HG02759 (cell line): ENCODE results near the gene ITGAE.
"Not testable (repeated sequence)": the region's sequence is repeated elsewhere in the genome, so short reads cannot be mapped to it uniquely, and the experiment has no call there.

ENCODE experiments used
- ATAC-seq: cut with Tn5 transposase; IDR thresholded peaks from one replicate; pipeline ENCODE4 v1.9.1; 2021; ENCODE audit warnings: mild to moderate bottlenecking, moderate library complexity; ENCODE audit not compliant: unreplicated experiment

Gene ITGAE

DNA sequence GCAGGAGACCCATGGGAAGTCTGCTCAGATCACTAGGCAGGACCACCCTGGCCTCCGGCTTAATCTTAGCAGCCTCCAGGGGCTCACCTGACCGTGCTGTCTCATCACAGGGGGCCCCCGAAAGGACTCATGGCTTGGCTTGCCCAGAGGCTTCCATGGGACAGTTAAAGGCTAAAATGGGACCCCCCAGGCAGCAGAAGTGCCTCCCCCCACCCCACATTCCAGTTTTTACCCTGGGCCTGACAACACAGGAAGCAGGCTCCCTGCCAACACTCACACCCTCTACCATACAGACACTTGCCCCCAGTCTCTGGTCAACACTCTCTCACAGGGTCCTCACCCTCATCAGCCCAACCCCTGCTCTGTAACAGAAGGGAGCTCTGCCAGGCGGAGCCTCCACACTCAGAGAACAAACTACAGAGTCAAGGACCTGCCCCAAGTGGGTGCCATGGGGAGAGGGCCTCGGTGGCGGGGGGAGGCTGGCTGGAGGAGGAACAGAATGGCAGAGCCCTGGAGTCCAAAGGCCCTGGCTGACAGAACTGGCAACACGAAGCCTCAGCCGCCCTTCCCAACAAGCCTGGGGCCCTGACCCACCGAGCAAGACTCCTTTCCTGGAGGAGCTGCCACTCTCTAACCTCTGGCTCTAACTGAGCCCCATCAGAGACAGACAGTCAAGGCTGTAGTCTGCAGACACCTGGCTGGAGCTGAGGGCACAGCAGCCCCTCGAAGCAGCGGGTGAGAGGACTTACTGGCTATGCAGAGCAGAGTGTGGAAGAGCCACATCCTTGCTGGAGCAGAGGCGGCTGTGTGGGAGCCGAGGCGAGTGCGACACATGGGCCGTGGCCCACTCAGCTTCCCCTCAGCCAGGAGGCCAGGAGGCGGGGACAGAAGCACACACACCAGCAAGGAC is at the start of gene ITGAE:
TSS of gene ITGAE (minus strand) at position 827 of the 910 bp plus-strand sequence. CDS start at position 783, 44 bp downstream.
- ATAC-seq: no peak

GRCh38 chr17:3848229-3848835 is 47.3 kb upstream of the ITGAE start:
- ATAC-seq: no peak

- no peak for ATAC-seq
Observed at GRCh38 chr17:3847165-3847670, 46.2 kb upstream of the ITGAE start.

DNA sequence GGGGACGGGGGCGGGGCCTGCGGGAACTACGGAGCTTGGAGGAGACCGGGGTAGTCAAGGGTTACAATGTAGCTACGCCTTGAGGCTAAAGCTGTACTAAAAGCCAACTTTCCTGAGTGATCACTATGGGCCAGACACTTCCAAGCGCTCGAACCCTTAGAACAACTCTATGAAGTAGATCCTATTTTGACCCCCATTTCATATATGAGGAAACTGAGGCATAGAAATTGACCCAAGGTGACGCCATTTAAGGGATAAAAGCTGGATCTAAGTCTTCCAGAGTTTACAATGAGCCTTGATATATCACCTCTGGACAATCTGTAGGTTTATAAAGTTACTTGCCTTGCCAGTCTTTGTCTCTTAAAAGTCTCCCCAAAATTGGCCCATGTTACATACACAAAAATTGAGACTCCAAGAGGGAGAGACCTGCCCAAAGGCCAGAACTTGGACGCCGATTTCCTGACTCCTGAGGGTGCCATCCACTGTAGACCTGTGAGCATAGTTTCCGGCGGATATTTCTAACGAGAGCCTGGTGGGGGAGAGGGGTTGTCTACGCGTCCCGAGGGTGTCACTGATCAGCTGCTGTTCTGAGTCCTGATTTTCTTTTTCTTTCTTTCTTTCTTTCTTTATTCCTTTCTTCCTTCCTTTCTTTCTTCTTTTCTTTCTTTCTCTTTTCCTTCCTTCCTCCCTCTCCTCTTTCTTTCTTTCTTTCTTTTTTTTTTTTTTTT is 45.6 kb upstream of the ITGAE start:
- no peak for ATAC-seq

DNA sequence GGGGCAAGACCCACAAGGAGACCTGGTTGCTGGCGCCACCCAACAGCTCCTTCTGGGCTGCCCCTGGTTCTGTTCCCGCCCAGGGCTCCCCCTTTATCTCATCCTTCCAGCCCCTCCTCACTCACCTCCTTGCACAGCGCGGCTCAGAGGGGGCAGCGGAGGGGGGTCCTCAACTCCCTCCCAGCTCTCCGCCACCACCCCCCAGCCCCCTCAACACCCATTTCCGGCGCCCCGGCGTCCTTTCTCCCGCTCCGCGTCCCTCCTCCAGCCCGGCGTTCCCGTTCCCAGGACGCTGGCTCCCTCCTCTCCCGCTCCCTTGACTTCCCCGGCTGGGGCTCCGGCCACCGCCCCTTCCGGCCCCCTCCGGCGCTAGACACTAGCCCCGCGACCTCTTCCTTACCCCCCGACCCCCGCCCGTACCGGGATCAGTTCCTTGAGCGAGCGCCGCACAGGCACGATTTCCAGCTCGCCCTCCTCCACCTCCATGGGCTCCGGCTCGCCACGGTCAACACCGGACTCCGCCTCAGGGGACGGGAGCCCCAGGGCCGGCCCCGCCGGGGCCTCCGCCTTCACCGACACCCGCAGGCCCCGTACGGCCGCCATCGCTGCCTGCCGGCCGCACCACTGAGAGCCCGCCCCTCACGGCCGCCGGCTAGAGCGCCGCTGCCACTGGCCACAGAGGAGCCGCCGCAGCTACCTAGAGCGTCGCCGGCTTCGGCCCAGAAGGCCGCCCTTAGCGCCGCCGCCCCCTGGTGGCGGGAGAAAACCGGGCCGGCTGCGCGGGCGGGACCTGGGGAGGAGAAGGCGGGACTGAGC is 44.8 kb upstream of the ITGAE start, which contains the start of gene NCBP3:
TSS of gene NCBP3 (minus strand) at position 626 of the 816 bp plus-strand sequence. CDS start at position 603, 23 bp downstream.
- peak; percentile 96 for ATAC-seq

DNA sequence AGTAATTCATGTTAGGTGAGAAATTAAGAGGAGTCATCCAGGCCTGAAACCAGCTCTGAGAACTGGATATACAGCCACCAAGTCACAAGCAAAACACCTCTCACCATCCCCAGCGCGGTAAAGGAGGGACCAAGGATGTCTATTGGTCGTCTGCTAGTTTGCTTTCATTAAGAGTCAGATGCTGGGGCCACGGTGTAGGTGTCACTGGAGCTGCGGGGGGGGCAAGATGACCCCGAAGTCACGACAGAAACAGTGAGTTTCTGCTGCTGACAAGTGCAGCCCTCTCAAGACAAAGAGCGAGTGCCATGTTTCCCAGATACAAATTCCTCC is 44.3 kb upstream of the ITGAE start:
- ATAC-seq: no peak

DNA sequence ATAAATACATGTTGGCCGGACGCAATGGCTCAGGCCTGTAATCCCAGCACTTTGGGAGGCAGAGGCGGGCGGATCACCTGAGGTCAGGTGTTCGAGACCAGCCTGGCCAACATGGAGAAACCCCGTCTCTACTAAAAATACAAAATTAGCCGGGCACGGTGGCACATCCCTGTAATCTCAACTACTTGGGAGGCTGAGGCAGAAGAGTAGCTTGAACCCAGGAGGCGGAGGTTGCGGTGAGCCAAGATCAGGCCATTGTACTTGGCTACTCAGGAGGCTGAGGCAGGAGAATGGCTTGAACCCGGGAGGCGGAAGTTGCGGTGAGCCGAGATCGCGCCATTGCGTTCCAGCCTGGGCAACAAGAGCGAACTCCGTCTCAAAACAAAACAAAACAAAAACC is 43.6 kb upstream of the ITGAE start:
- not testable (repeated sequence) for ATAC-seq

GRCh38 chr17:3843935-3844516 is 43.0 kb upstream of the ITGAE start:
- ATAC-seq: no peak

GRCh38 chr17:3838206-3838605 is 37.2 kb upstream of the ITGAE start:
- no peak for ATAC-seq

DNA sequence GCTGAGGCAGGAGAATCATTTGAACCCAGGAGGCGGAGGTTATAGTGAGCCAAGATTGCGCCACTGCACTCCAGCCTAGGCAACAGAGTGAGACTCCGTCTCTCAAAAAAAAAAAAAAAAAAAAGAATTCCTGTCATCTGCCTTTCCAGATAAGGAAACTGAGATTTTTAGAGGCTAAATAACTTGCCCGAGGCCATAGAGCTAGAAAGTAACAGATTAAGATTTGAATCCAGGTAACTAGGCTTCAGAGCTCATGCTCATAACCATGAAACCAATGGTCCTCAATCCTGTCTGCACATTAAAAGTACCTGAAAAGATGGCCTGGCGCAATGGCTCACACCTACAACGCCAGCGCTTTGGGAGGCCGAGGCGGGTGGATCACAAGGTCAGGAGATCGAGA is 35.6 kb upstream of the ITGAE start:
- ATAC-seq: no peak

DNA sequence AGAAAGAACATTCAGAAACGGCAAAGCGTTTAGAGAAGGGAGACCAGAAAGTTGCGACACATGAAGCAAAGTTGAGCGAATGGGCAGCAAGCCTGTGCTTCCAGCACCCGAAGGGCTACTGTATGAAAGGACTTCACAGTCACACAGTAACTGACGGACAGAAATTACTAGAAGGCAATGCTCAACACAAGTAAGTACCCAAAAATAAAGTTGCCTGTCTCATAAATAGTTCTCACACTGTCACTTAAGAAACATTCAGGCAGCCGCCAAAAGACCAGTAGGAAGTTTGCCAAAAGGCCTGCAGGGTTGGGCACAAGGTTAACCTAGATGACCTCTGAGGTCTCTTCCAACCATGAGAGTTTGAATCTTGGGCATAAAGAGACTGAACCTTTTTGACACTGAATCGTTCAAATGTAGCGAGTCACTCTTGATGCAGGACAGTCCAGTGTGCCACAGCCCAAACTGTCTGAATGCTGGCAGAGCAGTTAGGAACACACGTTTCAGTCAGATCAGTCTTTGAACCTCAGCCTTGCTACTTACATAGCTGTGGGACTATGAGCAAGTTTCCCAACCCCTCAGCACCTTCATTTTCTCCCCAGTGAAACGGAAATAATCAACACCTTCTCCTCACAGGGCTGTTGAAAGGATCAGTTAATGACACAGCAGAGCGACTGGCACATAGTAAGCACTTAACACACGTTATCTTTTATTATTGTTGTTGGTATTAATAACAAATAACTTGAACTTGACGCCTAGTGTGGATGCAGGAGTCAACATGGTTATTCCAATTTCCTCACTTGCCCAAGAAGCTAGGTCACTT is 34.6 kb upstream of the ITGAE start:
- ATAC-seq: no peak

- ATAC-seq: no peak
Observed at GRCh38 chr17:3834811-3835210, 33.8 kb upstream of the ITGAE start.

DNA sequence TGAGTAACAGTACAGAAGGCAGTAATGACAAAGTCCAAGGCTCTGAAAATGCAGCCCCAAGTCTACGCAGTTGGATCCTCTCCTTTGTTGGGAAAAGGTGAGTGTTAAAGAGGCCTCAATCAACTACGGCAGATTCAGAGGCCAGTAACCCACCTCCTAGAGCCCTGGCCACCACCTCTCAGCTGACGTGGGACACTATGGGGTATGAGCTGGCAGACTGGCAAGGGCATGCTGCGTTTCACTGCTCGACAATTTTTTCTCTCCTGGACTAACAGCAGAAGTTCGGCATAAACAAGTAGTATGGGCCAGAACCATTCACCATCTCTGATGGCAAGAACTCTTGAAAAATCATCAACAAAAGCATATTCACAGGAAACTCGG is 27.9 kb upstream of the ITGAE start:
- no peak for ATAC-seq

DNA sequence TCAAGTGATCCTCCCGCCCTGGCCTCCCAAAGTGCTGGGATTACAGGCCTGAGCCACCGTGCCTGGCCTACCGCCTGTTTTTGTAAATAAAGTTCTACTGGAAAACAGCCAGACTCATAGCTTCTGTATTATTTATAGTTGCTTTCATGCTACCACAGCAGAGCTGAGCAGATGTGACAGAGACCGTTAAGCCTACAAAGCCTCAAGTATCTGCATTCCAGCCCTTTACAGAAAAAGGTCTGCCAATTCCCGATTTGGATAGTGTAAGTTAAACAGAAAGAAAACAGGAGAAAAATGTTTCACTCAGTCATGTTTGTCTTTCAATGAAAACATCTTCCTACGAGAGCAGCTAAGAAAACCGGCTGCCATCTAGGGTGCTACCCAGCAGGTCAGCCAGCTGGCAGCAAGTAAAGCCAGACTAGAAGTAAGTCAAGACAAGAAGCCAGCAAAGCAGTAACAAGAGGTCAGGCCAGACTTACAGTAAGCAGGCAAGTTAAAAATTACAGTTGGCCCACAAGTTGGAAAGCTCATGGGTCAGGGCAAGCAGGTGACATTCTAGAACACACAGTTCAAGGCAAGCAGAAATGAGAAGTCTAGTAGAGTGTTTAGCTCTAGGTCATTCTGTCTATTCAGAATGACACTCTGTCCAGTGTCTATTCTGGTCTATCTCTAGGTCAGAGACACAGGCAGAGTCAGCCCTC is 27.3 kb upstream of the ITGAE start:
- ATAC-seq: no peak

DNA sequence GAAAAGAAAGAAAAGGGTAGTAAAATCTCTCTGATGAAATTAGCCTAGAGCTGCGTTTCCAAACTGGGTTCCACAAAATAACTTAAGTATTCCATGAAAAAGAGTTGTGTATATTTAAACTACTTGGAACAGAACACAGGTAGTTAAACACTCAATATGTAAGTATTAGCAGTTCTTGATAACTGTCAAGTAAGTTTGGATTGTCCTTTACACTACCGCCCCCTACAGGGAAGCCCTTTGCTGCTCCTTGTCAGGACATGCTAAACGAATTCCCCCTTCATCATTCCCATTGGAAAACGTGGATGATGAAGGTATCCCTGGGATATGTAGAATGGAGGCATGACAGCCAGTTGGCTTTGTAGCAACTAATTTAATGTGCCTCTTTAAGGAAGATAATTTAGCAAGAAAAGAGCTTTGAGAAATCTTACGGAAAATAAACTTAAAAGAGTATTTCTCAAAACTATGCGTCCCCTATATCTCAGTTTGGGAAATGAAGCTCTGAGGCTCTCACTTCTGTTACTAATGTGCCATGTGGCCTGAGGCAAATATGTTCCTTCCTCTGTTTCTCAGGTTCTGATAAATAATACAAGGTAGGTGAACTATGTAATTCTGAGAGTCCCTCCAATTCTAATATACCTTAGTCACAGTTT is 26.3 kb upstream of the ITGAE start:
- no peak for ATAC-seq

DNA sequence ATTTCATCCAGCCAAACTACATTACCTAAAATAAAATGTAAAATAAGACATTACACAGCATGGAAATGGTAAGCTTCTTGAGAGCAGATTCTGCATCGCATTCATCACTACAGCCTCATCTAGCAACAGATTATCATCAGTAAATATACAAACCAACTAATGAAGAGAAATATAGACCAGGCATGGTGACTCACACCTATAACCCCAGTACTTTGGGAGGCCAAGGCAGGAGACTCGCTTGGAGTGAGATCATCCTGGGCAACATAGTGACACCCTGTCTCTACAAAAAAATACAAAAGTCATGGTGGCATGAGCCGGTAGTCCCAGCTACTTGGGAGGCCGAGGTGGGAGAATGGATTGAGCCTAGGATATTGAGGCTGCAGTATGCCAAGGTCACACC is 25.2 kb upstream of the ITGAE start:
- no peak for ATAC-seq

GRCh38 chr17:3821101-3821500 is 20.1 kb upstream of the ITGAE start:
- no peak for ATAC-seq

DNA sequence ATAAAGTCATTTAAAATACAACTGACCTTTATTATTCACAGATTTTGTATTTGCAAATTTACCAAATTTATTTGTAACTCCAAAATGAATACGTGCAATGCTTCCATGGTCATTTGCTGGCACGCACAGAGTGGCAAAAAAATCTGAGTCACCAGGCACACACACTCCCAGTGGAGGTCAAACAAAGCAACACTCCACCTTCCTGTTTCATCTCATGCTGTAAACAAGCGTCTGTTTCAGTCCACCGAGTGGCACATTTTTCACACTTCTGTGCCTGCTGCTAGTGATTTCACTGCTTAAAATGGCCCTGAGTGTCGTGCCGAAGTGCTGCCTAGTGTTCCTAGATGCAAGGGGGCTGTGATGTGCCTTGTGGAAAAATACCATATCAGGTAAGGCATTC is 17.8 kb upstream of the ITGAE start:
- ATAC-seq: no peak
